IPS-15b (cell line): ENCODE measurements around the gene TRMT61A.

ENCODE experiments used
- H3K27me3 ChIP-seq: one replicate; pipeline ENCODE4 v1.6.1; 2013; ENCODE audit warnings: low read length; ENCODE audit not compliant: control insufficient read depth, insufficient read depth
- H3K36me3 ChIP-seq: one replicate; pipeline ENCODE4 v1.6.1; 2013; ENCODE audit warnings: low read length; ENCODE audit not compliant: control insufficient read depth, insufficient read depth
- H3K4me1 ChIP-seq: one replicate; pipeline ENCODE4 v1.6.1; 2013; ENCODE audit warnings: mild to moderate bottlenecking, low read length; ENCODE audit not compliant: control insufficient read depth, insufficient read depth
- H3K4me3 ChIP-seq: one replicate; pipeline ENCODE4 v1.5.1; 2013; ENCODE audit warnings: low read depth, low read length
- H3K9ac ChIP-seq: one replicate; pipeline ENCODE4 v1.6.1; 2013; ENCODE audit warnings: low read depth, mild to moderate bottlenecking, low read length
- H3K9me3 ChIP-seq: one replicate; pipeline ENCODE4 v1.6.1; 2013; ENCODE audit warnings: mild to moderate bottlenecking, low read length; ENCODE audit not compliant: control insufficient read depth, insufficient read depth

TRMT61A gene

GRCh38 chr14:103542605-103543088 is 13.7 kb downstream of the TRMT61A start:
- Histone ChIP-seq H3K9ac (peak overlapping the region; percentile 81), H3K4me1 (peaks cover 12% of the 10 kb centered on the region), H3K9me3 (no peaks in the 10 kb centered on the region), H3K36me3 (peaks cover 4% of the 10 kb centered on the region), H3K4me3 (peak overlapping the region; percentile 53), H3K27me3 (no peaks in the 10 kb centered on the region)

- H3K27me3 ChIP-seq: no peaks in the 10 kb centered on the region
- H3K9ac ChIP-seq: peak overlapping the region; percentile 47
- no peaks in the 10 kb centered on the region for H3K9me3 ChIP-seq
- peak overlapping the region; percentile 53 for H3K4me3 ChIP-seq
- peaks cover 12% of the 10 kb centered on the region for H3K4me1 ChIP-seq
- peaks cover 4% of the 10 kb centered on the region for H3K36me3 ChIP-seq
These were observed 14.1 kb downstream of the TRMT61A start for GRCh38 chr14:103543140-103543539.

- Histone ChIP-seq H3K4me3 (no peak overlapping the region), H3K4me1 (peaks cover 12% of the 10 kb centered on the region), H3K9ac (peak overlapping the region; percentile 47)
These were observed 14.9 kb downstream of the TRMT61A start for GRCh38 chr14:103543721-103544387.

GRCh38 chr14:103544388-103545218 is 15.6 kb downstream of the TRMT61A start:
- Histone ChIP-seq H3K4me3 (no peak overlapping the region), H3K9ac (no peak overlapping the region), H3K36me3 (peaks cover 4% of the 10 kb centered on the region), H3K4me1 (peaks cover 12% of the 10 kb centered on the region), H3K27me3 (no peaks in the 10 kb centered on the region), H3K9me3 (no peaks in the 10 kb centered on the region)

More at GRCh38 chr14:103543721-103544387, 14.9 kb downstream of the TRMT61A start:
- H3K27me3 ChIP-seq: no peaks in the 10 kb centered on the region
- H3K9me3 ChIP-seq: no peaks in the 10 kb centered on the region
- peaks cover 4% of the 10 kb centered on the region for H3K36me3 ChIP-seq

- Histone ChIP-seq H3K9ac (no peak overlapping the region), H3K36me3 (peaks cover 4% of the 10 kb centered on the region), H3K4me3 (no peak overlapping the region), H3K4me1 (peaks cover 12% of the 10 kb centered on the region), H3K27me3 (no peaks in the 10 kb centered on the region), H3K9me3 (no peaks in the 10 kb centered on the region)
These were observed 16.4 kb downstream of the TRMT61A start for GRCh38 chr14:103545219-103545914.

GRCh38 chr14:103545915-103546651 is 17.1 kb downstream of the TRMT61A start:
- Histone ChIP-seq H3K27me3 (no peaks in the 10 kb centered on the region), H3K4me3 (no peak overlapping the region), H3K9me3 (no peaks in the 10 kb centered on the region), H3K4me1 (peaks cover 12% of the 10 kb centered on the region), H3K9ac (no peak overlapping the region), H3K36me3 (peaks cover 4% of the 10 kb centered on the region)

- H3K36me3 ChIP-seq: peaks cover 4% of the 10 kb centered on the region
- no peaks in the 10 kb centered on the region for H3K27me3 ChIP-seq
- no peak overlapping the region for H3K4me3 ChIP-seq
- H3K4me1 ChIP-seq: peaks cover 11% of the 10 kb centered on the region
- H3K9me3 ChIP-seq: no peaks in the 10 kb centered on the region
- no peak overlapping the region for H3K9ac ChIP-seq
These were observed 17.9 kb downstream of the TRMT61A start for GRCh38 chr14:103546652-103547454.

GRCh38 chr14:103547455-103547940 is 18.5 kb downstream of the TRMT61A start:
- Histone ChIP-seq H3K9me3 (no peaks in the 10 kb centered on the region), H3K4me1 (peaks cover 8% of the 10 kb centered on the region), H3K27me3 (no peaks in the 10 kb centered on the region), H3K4me3 (no peak overlapping the region), H3K36me3 (peaks cover 4% of the 10 kb centered on the region), H3K9ac (no peak overlapping the region)

- H3K27me3 ChIP-seq: no peaks in the 10 kb centered on the region
- H3K9me3 ChIP-seq: no peaks in the 10 kb centered on the region
- peaks cover 4% of the 10 kb centered on the region for H3K36me3 ChIP-seq
- no peak overlapping the region for H3K9ac ChIP-seq
- H3K4me3 ChIP-seq: no peak overlapping the region
- H3K4me1 ChIP-seq: peaks cover 8% of the 10 kb centered on the region
These were observed 19.0 kb downstream of the TRMT61A start for GRCh38 chr14:103547941-103548462.

GRCh38 chr14:103548463-103549351 is 19.7 kb downstream of the TRMT61A start:
- H3K9me3 ChIP-seq: no peaks in the 10 kb centered on the region
- no peak overlapping the region for H3K9ac ChIP-seq
- H3K36me3 ChIP-seq: peaks cover 1% of the 10 kb centered on the region
- no peaks in the 10 kb centered on the region for H3K27me3 ChIP-seq
- no peak overlapping the region for H3K4me3 ChIP-seq
- peaks cover 5% of the 10 kb centered on the region for H3K4me1 ChIP-seq
